ENCODE measurements around the gene GAB2.

The GAB2 gene

GRCh38 chr11:78344094-78344493, 73.5 kb downstream of the GAB2 start:
- no peak for DNase-seq (ENCODE audit: low read depth in 2 of 2)

GRCh38 chr11:78343303-78343702, 74.3 kb downstream of the GAB2 start:
- no peak for DNase-seq (ENCODE audit: low read depth in 2 of 2)

GRCh38 chr11:78341841-78342240, 75.8 kb downstream of the GAB2 start:
- no peak for DNase-seq (ENCODE audit: low read depth in 2 of 2)

- no peak for DNase-seq (ENCODE audit: low read depth in 2 of 2)
Measured at GRCh38 chr11:78340530-78340929, 77.1 kb downstream of the GAB2 start.

GRCh38 chr11:78339945-78340344, 77.7 kb downstream of the GAB2 start:
- DNase-seq (ENCODE audit: low read depth in 2 of 2) = no peak

- DNase-seq (ENCODE audit: low read depth in 2 of 2) = no peak
Measured at GRCh38 chr11:78339483-78339882, 78.1 kb downstream of the GAB2 start.

- no peak for DNase-seq (ENCODE audit: low read depth in 2 of 2)
Measured at GRCh38 chr11:78338702-78339101, 78.9 kb downstream of the GAB2 start.

- no peak for DNase-seq (ENCODE audit: low read depth in 2 of 2)
Measured at GRCh38 chr11:78338138-78338537, 79.5 kb downstream of the GAB2 start.

GRCh38 chr11:78337554-78337924, 80.1 kb downstream of the GAB2 start:
- DNase-seq (ENCODE audit: low read depth in 2 of 2) = no peak

GRCh38 chr11:78336877-78337553, 80.6 kb downstream of the GAB2 start:
- no peak for DNase-seq (ENCODE audit: low read depth in 2 of 2)

GRCh38 chr11:78334109-78334508, 83.5 kb downstream of the GAB2 start:
- DNase-seq (ENCODE audit: low read depth in 2 of 2) = no peak

GRCh38 chr11:78332872-78333271, 84.7 kb downstream of the GAB2 start:
- DNase-seq (ENCODE audit: low read depth in 2 of 2) = no peak

GRCh38 chr11:78332174-78332866, 85.3 kb downstream of the GAB2 start:
- no peak for DNase-seq (ENCODE audit: low read depth in 2 of 2)

- no peak for DNase-seq (ENCODE audit: low read depth in 2 of 2)
Measured at GRCh38 chr11:78331711-78332110, 85.9 kb downstream of the GAB2 start.

GRCh38 chr11:78330361-78330760, 87.3 kb downstream of the GAB2 start:
- DNase-seq (ENCODE audit: low read depth in 2 of 2) = no peak

- no peak for DNase-seq (ENCODE audit: low read depth in 2 of 2)
Measured at GRCh38 chr11:78327945-78328344, 89.7 kb downstream of the GAB2 start.

GRCh38 chr11:78325274-78325781, 92.3 kb downstream of the GAB2 start:
- no peak for DNase-seq (ENCODE audit: low read depth in 2 of 2)

GRCh38 chr11:78323363-78323762, 94.3 kb downstream of the GAB2 start:
- DNase-seq (ENCODE audit: low read depth in 2 of 2) = no peak

GRCh38 chr11:78319453-78319955, 98.1 kb downstream of the GAB2 start:
- DNase-seq (ENCODE audit: low read depth in 2 of 2) = no peak

GRCh38 chr11:78318321-78319114, 99.1 kb downstream of the GAB2 start:
- DNase-seq (ENCODE audit: low read depth in 2 of 2) = no peak

- DNase-seq (ENCODE audit: low read depth in 2 of 2) = no peak
Measured at GRCh38 chr11:78315724-78316123, 101.9 kb downstream of the GAB2 start.

GRCh38 chr11:78314762-78315161, 102.9 kb downstream of the GAB2 start:
- DNase-seq (ENCODE audit: low read depth in 2 of 2) = no peak

Measured in stimulated activated CD8-positive, alpha-beta memory T cell treated with anti-CD3 and anti-CD28 coated beads, Interleukin-2, amount 100 ng/mL, for 1 hour (primary cell).